Measurements from ENCODE around the gene NPC1. TPM values are rescaled to one million over a fixed set of nuclear protein-coding genes. Genes with fewer than 3 reads are reported as not detected.

Gene NPC1
- total RNA-seq, 2 experiments from 2014 or later: 21.6 to 29.2 TPM

GRCh38 chr18:23545247-23545789, 41.0 kb downstream of the NPC1 start:
- intact Hi-C loops (cut with DNase I, micrococcal nuclease): no loop called here
- Mint-ChIP-seq H3K27me3 (no peaks in the 10 kb centered on the region), H3K4me1 (peaks cover 25% of the 10 kb centered on the region), H3K27ac (no peak overlapping the region), H3K9me3 (ENCODE audit: low read depth) (no peaks in the 10 kb centered on the region), H3K36me3 (ENCODE audit: low read depth) (peaks cover 45% of the 10 kb centered on the region), H3K4me3 (no peak overlapping the region)
- CTCF ChIA-PET: no interaction called here
- DNase-seq (no peak), ATAC-seq (no peak)
- POLR2A ChIA-PET: no interaction called here

DNA sequence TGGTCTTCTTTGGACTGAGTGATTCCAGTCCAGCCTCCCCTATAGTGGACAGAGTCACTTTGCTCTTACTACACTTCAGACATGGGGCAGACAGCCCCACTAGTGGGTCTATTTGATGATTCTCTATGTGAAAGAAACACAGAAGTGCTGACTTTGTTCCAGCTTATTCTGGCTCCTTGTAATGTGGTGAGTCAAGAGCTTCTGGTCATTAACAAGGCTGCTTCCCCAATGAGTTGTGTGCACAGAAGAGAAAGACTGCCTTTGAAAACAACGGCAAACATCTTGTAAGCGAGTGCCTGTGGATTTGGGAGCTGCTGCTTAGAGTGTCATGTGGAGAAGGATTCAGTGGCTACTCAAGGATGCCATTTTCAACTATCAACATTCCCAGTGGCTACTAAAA, 43.8 kb downstream of the NPC1 start:
- Mint-ChIP-seq H3K27ac (peak overlapping the region; percentile 9), H3K27me3 (no peaks in the 10 kb centered on the region), H3K4me1 (peaks cover 36% of the 10 kb centered on the region), H3K4me3 (no peak overlapping the region), H3K36me3 (ENCODE audit: low read depth) (peaks cover 63% of the 10 kb centered on the region), H3K9me3 (ENCODE audit: low read depth) (no peaks in the 10 kb centered on the region)
- DNase-seq (no peak), ATAC-seq (no peak)
- CTCF ChIA-PET: interaction anchor here (0.8 kb wide), 1 partner anchor 11 kb away, joined by 4 read pairs; no protein-coding TSS in a partner anchor
- intact Hi-C loops (cut with DNase I, micrococcal nuclease): no loop called here
- POLR2A ChIA-PET: interaction anchor here (1.3 kb wide), 1 partner anchor 11 kb away, joined by 3 read pairs; no protein-coding TSS in a partner anchor

DNA sequence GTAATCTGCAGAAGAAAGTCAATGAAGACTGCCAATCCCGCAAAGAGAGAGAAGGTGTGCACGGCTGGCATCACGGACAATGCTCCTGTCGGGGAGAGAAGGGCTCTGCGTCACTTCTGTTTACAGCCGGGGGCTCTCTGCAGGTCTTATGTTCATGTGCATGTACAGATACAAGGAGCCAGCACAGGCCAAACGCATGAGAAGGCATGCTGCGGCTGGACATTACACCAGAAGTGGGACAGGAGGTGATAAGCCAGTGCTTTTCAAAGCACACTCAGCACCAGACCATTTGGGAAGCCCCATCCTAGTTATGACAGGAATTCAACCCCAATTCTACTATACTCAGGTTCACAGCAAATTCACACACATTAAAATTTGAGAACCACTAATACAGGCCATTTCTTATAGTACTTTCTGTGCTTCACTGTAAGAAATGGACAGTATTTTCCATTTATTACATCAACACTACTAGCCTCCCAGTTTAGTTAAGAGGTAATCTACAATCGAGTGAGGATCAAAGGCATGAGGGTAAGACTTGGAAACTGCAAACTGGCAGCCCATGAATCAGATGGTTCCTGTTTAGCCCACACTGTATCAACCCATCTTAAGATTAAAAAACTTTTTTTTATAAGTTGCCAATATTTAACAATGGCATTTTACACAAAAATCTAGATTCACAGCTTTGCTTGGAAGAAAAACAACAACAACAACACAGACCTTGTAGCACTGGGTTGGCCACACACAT, 44.8 kb downstream of the NPC1 start:
- Mint-ChIP-seq H3K9me3 (ENCODE audit: low read depth) (no peaks in the 10 kb centered on the region), H3K36me3 (ENCODE audit: low read depth) (peaks cover 62% of the 10 kb centered on the region), H3K4me3 (peak overlapping the region; percentile 15), H3K4me1 (peaks cover 34% of the 10 kb centered on the region), H3K27ac (peak overlapping the region; percentile 82), H3K27me3 (no peaks in the 10 kb centered on the region)
- ChIA-PET POLR2A (interaction anchor here (1.3 kb wide), 1 partner anchor 10 kb away, joined by 3 read pairs; no protein-coding TSS in a partner anchor), CTCF (interaction anchor here (1.2 to 1.6 kb wide), 4 partner anchors 10 to 35 kb away, joined by 4 to 7 read pairs (median 6); no protein-coding TSS in a partner anchor)
- DNase-seq: no peak
- intact Hi-C loops (cut with DNase I, micrococcal nuclease): loop anchor here in 1 of 2 experiments (2.0 kb wide), 1 partner anchor 45 kb away; the partner anchor contains the start of gene NPC1
- ATAC-seq: no peak

- peaks cover 31% of the 10 kb centered on the region for H3K4me1 Mint-ChIP-seq
- ATAC-seq: peak; percentile 74
- CTCF ChIA-PET: interaction anchor here (1.2 to 1.6 kb wide), 5 partner anchors 9 to 36 kb away, joined by 4 to 7 read pairs (median 5); no protein-coding TSS in a partner anchor
- no peaks in the 10 kb centered on the region for H3K9me3 Mint-ChIP-seq (ENCODE audit: low read depth)
- H3K4me3 Mint-ChIP-seq: peak overlapping the region; percentile 15
- peak overlapping the region; percentile 82 for H3K27ac Mint-ChIP-seq
- POLR2A ChIA-PET: interaction anchor here (0.6 kb wide), 1 partner anchor 255 kb away, joined by 3 read pairs; no protein-coding TSS in a partner anchor
- DNase-seq: peak; percentile 10
- H3K27me3 Mint-ChIP-seq: no peaks in the 10 kb centered on the region
- H3K36me3 Mint-ChIP-seq (ENCODE audit: low read depth): peaks cover 65% of the 10 kb centered on the region
- intact Hi-C loops (cut with DNase I, micrococcal nuclease): loop anchor here in 1 of 2 experiments (2.0 kb wide), 1 partner anchor 46 kb away; the partner anchor contains the start of gene NPC1
Measured at GRCh38 chr18:23540867-23541266, 45.4 kb downstream of the NPC1 start.

DNA sequence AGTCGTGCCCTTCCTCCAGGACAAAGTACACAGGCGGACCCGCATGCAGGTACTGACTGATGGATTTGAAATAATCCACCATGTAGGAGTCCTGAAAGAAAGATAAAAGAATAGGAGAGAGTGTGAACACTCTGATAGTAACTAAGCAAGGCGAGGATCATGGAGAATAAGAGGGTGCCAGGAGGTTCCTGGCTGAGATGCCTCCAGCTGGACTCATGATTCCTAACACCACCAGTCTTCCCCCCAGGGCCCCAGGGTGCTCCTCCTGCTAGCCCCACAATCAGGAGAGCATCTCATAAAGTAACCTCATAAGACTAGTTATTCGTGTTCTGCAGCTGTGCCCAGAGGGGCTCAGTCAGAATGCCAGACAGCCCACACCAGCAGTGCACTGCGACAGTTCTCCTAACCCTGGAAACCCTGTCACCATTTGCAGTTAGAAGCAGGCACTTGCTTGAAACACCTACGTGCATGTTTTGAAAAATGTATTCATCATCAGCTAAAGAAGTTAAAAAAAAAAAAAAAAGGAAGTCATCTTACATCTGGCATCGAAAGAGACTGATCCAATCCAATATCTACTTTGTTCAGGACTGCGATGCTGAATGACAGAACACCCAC, 46.3 kb downstream of the NPC1 start:
- Mint-ChIP-seq H3K27ac (peak overlapping the region; percentile 82), H3K27me3 (no peaks in the 10 kb centered on the region), H3K4me1 (peaks cover 31% of the 10 kb centered on the region), H3K4me3 (no peak overlapping the region), H3K36me3 (ENCODE audit: low read depth) (peaks cover 71% of the 10 kb centered on the region), H3K9me3 (ENCODE audit: low read depth) (no peaks in the 10 kb centered on the region)
- POLR2A ChIA-PET: interaction anchor here (0.6 kb wide), 1 partner anchor 256 kb away, joined by 3 read pairs; no protein-coding TSS in a partner anchor
- intact Hi-C loops (cut with DNase I, micrococcal nuclease): loop anchor here in 1 of 2 experiments (2.0 kb wide), 1 partner anchor 47 kb away; the partner anchor contains the start of gene NPC1
- ATAC-seq: peak; percentile 42
- DNase-seq: peak; percentile 23
- CTCF ChIA-PET: interaction anchor here (1.1 to 1.6 kb wide), 6 partner anchors 8 to 165 kb away, joined by 3 to 7 read pairs (median 4); no protein-coding TSS in a partner anchor

DNA sequence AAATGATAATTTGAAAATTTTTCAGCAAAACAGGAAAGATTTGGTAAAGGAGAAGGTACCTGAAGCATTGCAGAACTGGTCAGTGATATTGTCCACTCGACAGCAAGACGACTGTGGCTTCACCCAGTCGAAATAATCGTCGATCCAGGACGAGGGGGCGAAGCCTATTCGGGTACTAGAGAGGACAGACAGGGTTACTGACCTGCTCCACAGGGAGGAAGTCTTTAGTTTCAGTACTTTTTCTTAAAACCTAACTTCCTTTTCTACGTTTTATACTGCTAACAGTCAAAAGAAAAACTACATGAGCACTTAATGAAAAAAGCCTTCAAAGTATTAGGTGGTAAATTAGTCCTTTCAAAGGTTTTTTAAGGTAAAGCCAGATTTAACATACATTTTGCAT, 47.0 kb downstream of the NPC1 start:
- ATAC-seq: no peak
- ChIA-PET CTCF (interaction anchor here (1.1 to 1.5 kb wide), 4 partner anchors 34 to 166 kb away, joined by 3 to 4 read pairs (median 4); no protein-coding TSS in a partner anchor), POLR2A (no interaction called here)
- H3K4me3 Mint-ChIP-seq: no peak overlapping the region
- H3K36me3 Mint-ChIP-seq (ENCODE audit: low read depth): peaks cover 65% of the 10 kb centered on the region
- H3K27me3 Mint-ChIP-seq: no peaks in the 10 kb centered on the region
- no peaks in the 10 kb centered on the region for H3K9me3 Mint-ChIP-seq (ENCODE audit: low read depth)
- intact Hi-C loops (cut with DNase I, micrococcal nuclease): no loop called here
- no peak for DNase-seq
- H3K27ac Mint-ChIP-seq: no peak overlapping the region
- peaks cover 31% of the 10 kb centered on the region for H3K4me1 Mint-ChIP-seq

DNA sequence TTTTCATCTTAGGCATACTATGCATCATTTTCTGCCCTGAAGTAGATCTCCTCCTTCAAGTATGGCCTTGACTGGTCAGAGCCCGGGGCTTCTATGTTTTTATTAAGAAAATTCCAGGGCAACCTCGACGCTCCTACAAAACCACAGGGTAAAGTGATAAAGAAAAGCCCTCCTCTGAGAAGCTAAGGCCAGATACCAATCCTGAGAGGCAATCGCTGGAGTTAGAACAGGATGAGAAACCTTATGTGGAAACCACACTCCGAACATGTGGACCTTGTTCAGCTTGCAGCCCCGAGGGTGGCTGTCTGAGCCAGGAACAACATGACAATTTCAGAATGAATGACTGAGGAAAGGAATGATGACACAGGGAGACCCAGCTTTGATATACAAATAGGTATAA, 47.4 kb downstream of the NPC1 start:
- no peaks in the 10 kb centered on the region for H3K27me3 Mint-ChIP-seq
- CTCF ChIA-PET: interaction anchor here (1.1 kb wide), 1 partner anchor 40 kb away, joined by 3 read pairs; no protein-coding TSS in a partner anchor
- intact Hi-C loops (cut with DNase I, micrococcal nuclease): no loop called here
- DNase-seq (no peak), ATAC-seq (no peak)
- peaks cover 61% of the 10 kb centered on the region for H3K36me3 Mint-ChIP-seq (ENCODE audit: low read depth)
- no peak overlapping the region for H3K4me3 Mint-ChIP-seq
- H3K27ac Mint-ChIP-seq: no peak overlapping the region
- peaks cover 31% of the 10 kb centered on the region for H3K4me1 Mint-ChIP-seq
- POLR2A ChIA-PET: no interaction called here
- no peaks in the 10 kb centered on the region for H3K9me3 Mint-ChIP-seq (ENCODE audit: low read depth)

GRCh38 chr18:23538001-23538400, 48.3 kb downstream of the NPC1 start:
- H3K27ac Mint-ChIP-seq: no peak overlapping the region
- CTCF ChIA-PET: interaction anchor here (1.0 kb wide), 1 partner anchor 21 kb away, joined by 3 read pairs; no protein-coding TSS in a partner anchor
- ATAC-seq: no peak
- peaks cover 61% of the 10 kb centered on the region for H3K36me3 Mint-ChIP-seq (ENCODE audit: low read depth)
- peaks cover 31% of the 10 kb centered on the region for H3K4me1 Mint-ChIP-seq
- H3K27me3 Mint-ChIP-seq: no peaks in the 10 kb centered on the region
- H3K9me3 Mint-ChIP-seq (ENCODE audit: low read depth): no peaks in the 10 kb centered on the region
- intact Hi-C loops (cut with DNase I, micrococcal nuclease): no loop called here
- POLR2A ChIA-PET: no interaction called here
- DNase-seq: no peak
- no peak overlapping the region for H3K4me3 Mint-ChIP-seq

GRCh38 chr18:23537274-23537673, 49.0 kb downstream of the NPC1 start:
- Mint-ChIP-seq H3K9me3 (ENCODE audit: low read depth) (no peaks in the 10 kb centered on the region), H3K36me3 (ENCODE audit: low read depth) (peaks cover 58% of the 10 kb centered on the region), H3K27me3 (no peaks in the 10 kb centered on the region), H3K4me3 (no peak overlapping the region), H3K4me1 (peaks cover 29% of the 10 kb centered on the region), H3K27ac (no peak overlapping the region)
- ChIA-PET CTCF (interaction anchor here (1.0 kb wide), 1 partner anchor 21 kb away, joined by 3 read pairs; no protein-coding TSS in a partner anchor), POLR2A (no interaction called here)
- ATAC-seq (no peak), DNase-seq (no peak)
- intact Hi-C loops (cut with DNase I, micrococcal nuclease): no loop called here

DNA sequence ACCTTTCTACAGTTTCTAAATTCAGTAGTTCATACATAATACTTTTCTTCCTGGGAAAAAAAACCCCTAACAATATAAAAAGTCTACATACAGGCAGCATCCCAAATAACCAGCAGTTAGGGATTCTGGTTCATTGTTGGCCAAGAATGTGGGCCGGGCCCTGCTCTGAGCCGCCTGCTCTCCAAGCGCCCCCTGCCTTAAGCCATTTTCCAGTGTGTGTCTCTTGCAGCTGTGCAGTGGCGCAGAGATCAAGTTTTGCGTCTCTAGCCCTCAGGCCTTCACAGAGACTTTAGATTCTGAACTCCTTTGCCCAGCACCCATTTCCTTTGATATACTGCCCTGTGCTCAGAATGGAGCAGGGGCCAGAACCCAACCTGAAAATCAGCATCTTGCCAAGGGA, 50.1 kb downstream of the NPC1 start:
- Mint-ChIP-seq H3K27me3 (no peaks in the 10 kb centered on the region), H3K9me3 (ENCODE audit: low read depth) (no peaks in the 10 kb centered on the region), H3K36me3 (ENCODE audit: low read depth) (peaks cover 59% of the 10 kb centered on the region), H3K27ac (no peak overlapping the region), H3K4me3 (no peak overlapping the region), H3K4me1 (peaks cover 20% of the 10 kb centered on the region)
- POLR2A ChIA-PET: no interaction called here
- no peak for DNase-seq
- intact Hi-C loops (cut with DNase I, micrococcal nuclease): no loop called here
- no peak for ATAC-seq
- CTCF ChIA-PET: no interaction called here

DNA sequence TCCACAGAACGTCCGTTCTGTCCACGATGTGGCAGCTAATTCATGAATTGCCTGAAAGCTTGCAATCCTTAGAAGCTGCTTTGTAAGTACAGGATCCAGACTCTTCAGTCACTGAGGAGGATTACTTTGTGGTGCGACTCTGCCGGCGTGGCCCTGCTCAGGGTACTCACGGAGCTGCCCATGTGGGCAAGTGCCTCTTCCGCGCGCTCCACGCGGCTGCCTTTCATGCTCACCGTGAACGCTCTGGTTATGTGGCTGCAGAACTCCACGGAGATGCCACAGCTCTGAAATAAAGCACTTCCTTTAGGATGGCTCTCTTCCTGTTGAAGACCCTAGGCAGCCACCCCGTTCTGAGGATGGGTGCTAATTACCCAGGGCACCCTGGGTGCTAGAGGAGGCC, 52.0 kb downstream of the NPC1 start:
- no peak overlapping the region for H3K4me3 Mint-ChIP-seq
- CTCF ChIA-PET: no interaction called here
- no peak overlapping the region for H3K27ac Mint-ChIP-seq
- H3K4me1 Mint-ChIP-seq: peaks cover 11% of the 10 kb centered on the region
- intact Hi-C loops (cut with DNase I, micrococcal nuclease): no loop called here
- H3K36me3 Mint-ChIP-seq (ENCODE audit: low read depth): peaks cover 56% of the 10 kb centered on the region
- DNase-seq: no peak
- ATAC-seq: no peak
- H3K27me3 Mint-ChIP-seq: no peaks in the 10 kb centered on the region
- H3K9me3 Mint-ChIP-seq (ENCODE audit: low read depth): no peaks in the 10 kb centered on the region
- POLR2A ChIA-PET: no interaction called here
